GM23338 (cell line): Measurements from ENCODE around the gene ESYT2.

Experiments
- CTCF ChIP-seq, 2 experiments: fragments of 200-600 bp in 1 of 2; sonication (generic) in 1 of 2; conservative IDR thresholded peaks; 2 replicates each; pipeline versions ENCODE4 v1.5.1 to v1.6.1; 2016 to 2017; ENCODE audit warnings: antibody characterized with exemption in 2 of 2, low read depth in 2 of 2, mild to moderate bottlenecking in 2 of 2, moderate library complexity in 1 of 2
- EZH2 ChIP-seq: fragments of 200-600 bp; sonication (generic); IDR thresholded peaks from one replicate; pipeline ENCODE4 v1.8.0; 2017; ENCODE audit warnings: antibody characterized with exemption, mild to moderate bottlenecking, low read depth; ENCODE audit not compliant: unreplicated experiment
- EZH2phosphoT487 ChIP-seq: fragments of 200-600 bp; sonication (generic); IDR thresholded peaks from one replicate; pipeline ENCODE4 v1.8.1; 2018; ENCODE audit warnings: antibody characterized with exemption; ENCODE audit not compliant: unreplicated experiment
- REST ChIP-seq: IDR thresholded peaks from one replicate; pipeline ENCODE4 v1.6.1; 2018; ENCODE audit warnings: antibody characterized with exemption; ENCODE audit not compliant: unreplicated experiment

DNA sequence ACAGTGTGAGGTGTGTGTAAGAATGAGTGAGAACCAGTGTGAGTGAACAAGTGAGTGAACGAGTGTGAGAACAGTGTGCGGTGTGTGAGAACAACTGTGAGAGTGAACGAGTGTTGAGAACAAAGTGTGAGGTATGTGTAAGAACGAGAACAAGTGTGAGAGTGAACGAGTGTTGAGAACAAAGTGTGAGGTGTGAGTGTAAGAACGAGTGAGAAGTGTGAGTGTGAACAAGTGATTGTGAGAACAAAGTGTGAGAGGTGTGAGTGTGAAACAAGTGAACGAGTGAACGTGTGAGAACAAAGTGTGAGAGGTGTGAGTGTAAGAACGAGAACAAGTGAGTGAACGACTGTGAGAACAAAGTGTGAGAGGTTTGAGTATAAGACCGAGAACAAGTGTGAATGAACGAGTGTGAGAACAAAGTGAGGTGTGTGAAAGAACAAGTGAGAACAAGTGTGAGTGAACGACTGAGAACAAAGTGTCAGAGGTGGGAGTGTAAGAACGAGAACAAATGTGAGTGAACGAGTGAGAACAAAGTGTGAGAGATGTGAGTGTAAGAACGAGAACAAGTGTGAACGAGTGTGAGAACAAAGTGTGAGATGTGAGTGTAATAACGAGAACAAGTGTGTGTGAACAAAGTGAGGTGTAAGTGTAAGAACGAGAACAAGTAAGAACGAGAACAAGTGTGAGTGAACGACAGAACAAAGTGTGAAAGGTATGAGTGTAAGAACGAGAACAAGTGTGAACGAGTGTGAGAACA is 47.9 kb downstream of the ESYT2 start:
- no peak for TF ChIP-seq EZH2phosphoT487
- TF ChIP-seq CTCF (conservative IDR thresholded peaks at IDR 0.05; ENCODE audit: low read depth in 2 of 2), result no peak
- no peak for TF ChIP-seq EZH2
- TF ChIP-seq REST, result no peak
